ENCODE measurements around the gene RASGRF1.

RASGRF1 gene

GRCh38 chr15:79101866-79102581 lies 11.4 kb upstream of the RASGRF1 start:
- no peak for DNase-seq (ENCODE audit: low spot score)

- DNase-seq (ENCODE audit: low spot score) = no peak
Observed at GRCh38 chr15:79099692-79100091, 9.1 kb upstream of the RASGRF1 start.

- no peak for DNase-seq (ENCODE audit: low spot score)
Observed at GRCh38 chr15:79094611-79095021, 4.0 kb upstream of the RASGRF1 start.

GRCh38 chr15:79093352-79093935 lies 2.9 kb upstream of the RASGRF1 start:
- no peak for DNase-seq (ENCODE audit: low spot score)

DNA sequence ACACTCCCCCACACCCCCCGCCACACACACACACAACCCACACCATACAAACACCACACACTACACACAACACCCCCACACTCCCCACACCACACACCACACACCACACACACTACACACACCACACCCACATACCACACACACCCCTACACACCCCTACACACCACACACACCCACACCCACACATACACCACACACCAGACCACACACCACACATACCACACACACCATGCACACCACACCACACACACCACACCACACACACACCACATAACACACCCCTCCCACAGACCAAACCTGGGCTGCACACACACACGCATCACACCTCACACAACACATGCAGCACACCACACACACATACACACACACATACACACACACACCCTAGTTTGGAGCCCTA lies 1.8 kb upstream of the RASGRF1 start:
- DNase-seq (ENCODE audit: low spot score) = no peak

DNA sequence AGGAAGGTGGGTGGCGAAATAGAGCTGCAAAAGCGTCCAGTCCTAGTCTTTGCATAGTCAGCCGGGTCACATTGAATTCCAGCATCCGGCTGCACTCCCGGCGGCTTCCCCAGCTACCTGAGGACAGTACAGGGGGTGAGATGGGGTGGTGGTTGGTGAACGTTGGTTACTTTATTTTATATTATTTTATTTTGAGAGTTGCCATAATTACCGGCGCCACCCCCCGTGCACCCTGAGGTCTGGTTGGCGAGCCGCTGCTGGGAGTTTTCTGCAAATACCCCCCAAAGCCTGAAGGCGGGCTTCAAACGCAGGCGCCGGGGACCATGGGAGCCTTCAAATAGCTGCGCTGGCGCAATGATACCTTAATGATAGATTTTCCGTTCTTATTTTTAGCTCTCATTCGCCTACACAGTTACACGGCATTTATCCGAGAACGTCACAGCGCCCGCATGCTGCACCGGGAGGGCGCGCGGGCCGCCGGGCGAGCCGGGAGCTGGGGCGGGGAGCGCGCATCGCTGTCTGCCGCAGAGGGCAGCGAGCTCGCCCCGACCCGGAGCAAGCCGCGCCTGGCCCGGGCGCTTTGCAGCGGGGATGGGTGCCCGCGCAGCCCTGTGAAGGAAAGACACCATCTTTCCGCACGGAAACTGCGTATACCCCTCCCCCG lies 756 bp upstream of the RASGRF1 start:
- no peak for DNase-seq (ENCODE audit: low spot score)

DNA sequence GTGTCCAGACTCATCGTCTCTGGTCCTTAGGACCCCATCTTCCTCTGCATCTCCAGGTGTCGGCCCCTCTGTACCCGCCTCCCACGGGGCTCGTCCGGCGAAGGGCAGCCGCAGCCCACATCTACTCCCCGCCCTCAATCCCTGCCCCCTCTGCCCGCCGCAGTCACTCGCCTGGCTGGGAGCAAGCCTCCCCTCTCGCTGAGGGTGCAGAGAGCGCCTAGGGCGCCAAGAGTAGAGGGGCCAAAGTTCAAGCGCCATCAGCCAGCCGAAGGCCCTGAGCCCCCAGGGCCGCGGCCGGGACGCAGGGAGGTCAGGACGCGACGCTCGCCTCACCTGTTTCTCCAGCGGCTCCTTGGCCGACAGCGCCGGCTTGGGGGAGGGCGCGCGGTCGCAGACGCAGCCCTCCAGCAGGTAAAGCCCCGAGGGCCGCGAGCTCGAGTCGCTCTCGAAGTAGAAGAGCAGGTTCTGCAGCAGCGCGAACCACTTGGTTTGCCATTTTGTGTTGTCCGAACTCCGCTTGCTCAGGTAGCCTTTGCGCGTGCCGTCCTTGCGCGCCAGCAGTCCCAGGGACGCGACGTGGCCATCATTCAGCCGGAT lies 592 bp downstream of the RASGRF1 start:
- DNase-seq (ENCODE audit: low spot score) = no peak

DNA sequence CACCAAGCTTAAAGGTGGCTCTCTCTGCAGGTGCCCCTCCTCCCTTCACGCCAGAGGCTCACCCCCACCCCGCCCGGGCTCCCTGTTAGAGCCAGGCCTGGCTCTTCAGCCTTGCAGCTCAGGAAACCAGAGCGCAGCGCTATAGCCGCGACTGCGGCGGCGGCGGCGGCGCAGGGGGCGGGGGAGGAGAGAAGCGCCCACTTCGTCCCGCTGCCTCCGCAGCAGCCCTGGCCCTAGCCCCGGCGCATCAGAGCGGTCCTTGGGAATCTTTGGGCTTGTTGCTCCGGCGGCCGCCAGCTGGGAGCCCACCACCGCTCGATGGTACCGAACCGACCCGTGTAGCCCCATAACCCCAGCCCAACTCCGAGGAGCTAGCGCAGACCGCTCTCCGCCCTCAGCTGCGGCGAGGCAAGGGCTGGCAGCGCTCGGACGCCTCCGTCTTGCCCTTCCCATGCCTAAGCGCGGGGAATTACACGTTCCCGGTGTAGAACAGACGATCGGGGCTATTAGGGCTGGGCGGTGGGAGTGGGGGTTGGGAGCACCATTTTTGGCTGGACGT lies 1.2 kb downstream of the RASGRF1 start:
- no peak for DNase-seq (ENCODE audit: low spot score)

GRCh38 chr15:79088426-79089205 lies 2.0 kb downstream of the RASGRF1 start:
- DNase-seq (ENCODE audit: low spot score) = no peak

DNA sequence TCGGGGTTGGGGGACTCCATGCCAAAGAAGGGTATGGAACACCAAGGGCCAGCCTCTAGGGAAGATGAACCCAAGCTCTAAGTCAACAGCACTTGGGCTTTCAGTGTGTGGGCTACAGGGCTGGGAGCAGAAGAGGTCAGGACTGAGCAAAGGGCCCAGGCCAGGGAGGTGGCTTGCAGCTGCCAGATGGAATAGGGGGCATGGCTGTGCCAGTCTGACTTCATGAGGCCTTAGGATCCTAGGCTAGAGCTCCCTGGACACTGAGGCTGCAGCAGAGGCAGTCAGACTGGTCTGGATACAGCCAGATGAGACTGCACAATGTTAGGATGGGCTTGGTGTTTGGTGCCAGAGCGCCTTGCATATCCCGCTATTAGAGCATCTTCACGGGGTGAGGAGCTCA lies 3.8 kb downstream of the RASGRF1 start:
- DNase-seq (ENCODE audit: low spot score) = no peak

DNA sequence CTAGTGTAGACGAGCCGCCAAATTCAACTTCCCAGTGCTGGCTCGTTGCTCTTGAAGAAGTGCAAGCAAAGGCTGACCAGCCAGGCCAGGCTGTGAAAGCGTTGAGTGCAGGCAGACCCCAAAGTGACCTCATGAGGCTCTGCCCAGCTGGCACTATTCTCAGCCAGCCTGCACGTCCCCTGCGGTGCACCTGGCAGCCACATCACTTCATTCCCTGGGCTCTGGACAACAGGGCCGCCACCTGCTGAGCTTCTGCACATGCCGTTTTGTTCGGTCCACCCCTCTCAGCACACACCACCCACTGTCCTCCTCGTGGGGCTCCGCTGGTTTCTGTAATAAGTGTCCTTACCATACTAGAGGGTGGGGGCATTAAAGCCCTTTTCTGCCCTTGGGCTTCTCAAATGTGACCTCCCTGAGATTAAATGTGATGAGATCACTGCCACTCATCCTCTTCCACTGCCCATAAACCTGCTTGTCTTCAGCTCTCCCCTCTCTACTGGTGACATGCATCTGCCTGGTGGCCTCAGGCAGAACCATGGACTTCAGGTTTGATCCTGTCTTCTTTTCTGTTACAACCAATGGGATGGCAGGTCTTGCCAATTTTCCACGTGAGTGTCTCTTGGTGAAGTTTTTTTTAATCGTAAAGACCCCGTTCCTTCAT lies 6.1 kb downstream of the RASGRF1 start:
- no peak for DNase-seq (ENCODE audit: low spot score)

DNA sequence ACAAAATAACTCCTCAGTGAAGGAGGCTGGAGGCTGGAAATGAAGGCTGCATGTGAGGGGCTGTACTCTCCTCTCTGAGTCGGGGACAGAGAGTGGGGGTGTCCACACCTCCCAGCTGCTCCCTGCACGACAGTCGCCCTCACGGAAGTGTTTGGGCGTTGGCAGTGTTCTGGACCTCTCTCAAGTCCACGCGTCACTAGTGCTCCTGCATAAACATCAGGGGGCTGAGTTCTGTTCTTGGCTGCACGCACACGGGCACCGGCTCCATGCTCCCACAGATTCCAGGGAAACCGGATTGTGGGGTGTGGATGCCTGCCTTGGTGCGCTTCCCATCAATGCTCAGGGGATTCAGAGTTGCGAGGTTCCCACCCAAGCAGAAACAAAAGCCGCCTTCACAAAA lies 7.4 kb downstream of the RASGRF1 start:
- DNase-seq (ENCODE audit: low spot score) = no peak

GRCh38 chr15:79082363-79083070 lies 8.1 kb downstream of the RASGRF1 start:
- no peak for DNase-seq (ENCODE audit: low spot score)

DNA sequence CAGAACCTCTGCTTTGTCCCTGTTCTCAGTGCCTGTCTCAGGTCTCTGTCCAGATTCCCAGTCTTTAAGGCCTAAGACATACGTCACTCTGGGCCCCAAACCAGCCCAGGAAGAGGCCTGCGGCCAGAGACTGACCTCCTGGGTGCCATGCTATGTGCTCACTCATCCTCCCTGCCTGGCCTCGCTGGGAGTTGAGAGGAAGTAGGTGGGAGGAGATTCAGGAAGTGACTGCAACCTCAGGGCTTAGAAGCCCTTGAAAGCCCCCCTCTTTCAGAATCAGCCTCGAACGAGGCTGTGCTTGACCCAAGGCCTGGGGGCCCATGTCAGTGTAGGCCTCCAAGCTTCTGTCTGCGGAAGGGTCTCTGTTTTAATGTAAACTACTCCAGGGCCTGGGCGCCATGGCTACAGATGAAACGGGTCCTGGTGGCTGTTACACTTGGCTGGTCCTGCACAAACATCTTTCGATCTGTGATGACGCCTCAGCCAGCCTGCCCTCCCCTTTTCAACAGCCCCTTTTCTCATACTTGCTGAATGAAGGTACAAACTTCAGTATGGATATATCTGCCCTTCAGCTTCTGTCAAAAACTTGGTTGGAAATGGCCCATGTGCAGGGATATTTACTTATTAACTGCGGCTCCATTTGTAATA lies 11.7 kb downstream of the RASGRF1 start:
- no peak for DNase-seq (ENCODE audit: low spot score)

GRCh38 chr15:79078003-79078402 lies 12.6 kb downstream of the RASGRF1 start:
- DNase-seq (ENCODE audit: low spot score) = no peak

GRCh38 chr15:79076661-79077060 lies 13.9 kb downstream of the RASGRF1 start:
- DNase-seq (ENCODE audit: low spot score) = no peak

GRCh38 chr15:79075256-79075655 lies 15.3 kb downstream of the RASGRF1 start:
- DNase-seq (ENCODE audit: low spot score) = no peak

GRCh38 chr15:79073336-79073735 lies 17.2 kb downstream of the RASGRF1 start:
- DNase-seq (ENCODE audit: low spot score) = no peak

DNA sequence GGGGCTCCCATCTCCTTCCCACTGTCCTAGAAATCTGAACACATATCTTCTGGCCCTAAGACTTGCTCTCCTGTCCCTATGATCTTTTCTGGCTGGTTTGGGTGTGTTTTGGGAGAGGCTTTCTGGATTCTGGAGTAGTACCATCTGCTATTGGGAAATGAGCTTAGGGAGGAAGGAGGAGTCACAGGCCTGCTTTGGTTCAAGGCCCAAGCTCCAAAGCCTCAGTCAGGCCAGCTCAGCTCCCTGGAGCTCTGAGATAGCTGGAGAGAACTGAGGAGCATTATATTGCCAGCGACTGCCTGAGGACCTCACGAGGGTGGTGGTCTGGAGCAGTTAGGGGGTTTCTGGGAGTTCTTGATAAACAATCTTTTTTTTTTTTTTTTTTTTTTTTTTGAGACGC lies 18.7 kb downstream of the RASGRF1 start:
- DNase-seq (ENCODE audit: low spot score) = no peak

- DNase-seq (ENCODE audit: low spot score) = no peak
Observed at GRCh38 chr15:79068790-79069189, 21.8 kb downstream of the RASGRF1 start.
